ENCODE measurements around the gene HOXB1.

DNA sequence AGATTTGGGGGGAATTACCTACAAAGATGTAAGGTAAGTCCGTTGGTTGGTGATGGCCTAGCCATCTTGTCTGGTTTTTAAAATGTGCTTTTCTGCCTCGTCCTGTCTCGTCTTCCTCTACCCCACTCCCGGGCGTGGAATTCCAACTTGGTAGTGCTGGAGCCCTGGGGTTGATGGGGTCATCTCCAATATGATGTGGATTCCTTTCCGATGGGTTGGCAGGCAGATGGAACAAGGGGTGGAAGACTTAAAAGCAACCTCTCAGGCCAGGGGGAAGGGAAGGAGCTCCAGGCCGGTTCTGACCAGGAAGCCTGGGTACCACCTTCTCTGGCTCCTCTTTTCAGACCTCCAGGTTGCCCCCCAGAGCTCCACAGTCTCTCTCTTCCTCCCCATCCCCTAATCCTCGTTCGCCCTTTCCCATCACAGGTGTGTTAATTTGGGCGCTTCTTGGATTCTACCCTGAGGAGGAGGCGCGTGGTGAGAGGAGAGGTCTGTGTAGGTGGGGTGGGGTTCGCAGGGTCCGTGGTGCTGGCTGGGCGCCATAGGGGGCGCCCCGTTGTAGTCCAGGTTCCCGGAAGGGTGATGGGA lies 19.2 kb upstream of the HOXB1 start:
- TF ChIP-seq POLR2A (IDR thresholded peaks at IDR 0.05) (no peak), CTCF (IDR thresholded peaks at IDR 0.05) (no peak)
